ENCODE results near the gene ACAD11. TPM values are rescaled to one million over a fixed set of nuclear protein-coding genes. Genes with fewer than 3 reads are reported as not detected.
A peak's percentile ranks its signal among the peaks of the same experiment; 100 is the strongest.

ACAD11 gene
- total and polyA plus RNA-seq, 9 of the 15 experiments (the other 6 are each of a cell fraction or from before 2014, with no cell fraction given): 1.3 to 8.4 (median 4.0) TPM

DNA sequence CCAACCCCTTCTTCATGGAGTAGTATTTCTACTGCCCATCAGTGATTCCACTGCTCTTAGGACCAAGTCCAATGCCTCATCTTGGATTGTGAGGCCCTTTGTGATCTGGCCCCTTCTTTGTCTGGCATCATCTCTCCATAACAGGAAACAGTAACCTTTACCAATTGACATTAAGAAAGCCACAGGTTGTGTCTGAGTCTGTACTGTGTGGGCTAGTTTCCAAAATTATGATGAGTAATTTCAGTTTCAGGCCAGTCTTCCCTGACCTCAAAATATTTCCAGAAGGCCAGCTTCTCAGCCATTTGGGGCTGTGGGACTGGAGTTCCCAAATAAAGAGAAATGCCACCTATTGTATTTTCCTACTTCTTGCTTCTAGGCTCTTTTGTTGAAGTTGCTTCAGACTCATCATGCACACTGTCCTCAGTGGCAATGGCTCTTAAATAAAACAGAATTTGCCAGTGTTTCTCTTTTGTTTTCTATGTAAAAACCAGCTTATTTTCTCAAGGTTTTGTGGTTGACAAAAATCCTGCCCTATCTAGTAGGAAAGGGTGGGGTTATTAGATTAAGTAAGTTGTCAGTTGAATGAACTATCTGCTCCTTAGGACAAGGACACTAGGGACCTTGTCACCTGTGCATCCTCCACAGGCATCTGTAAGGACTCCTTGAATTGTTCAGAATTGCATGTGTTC is 109.6 kb downstream of the ACAD11 start:
- Histone ChIP-seq H3K79me2 (ENCODE audit: control insufficient read depth, insufficient read depth, low read length) (no peaks in the 10 kb centered on the region), H3K4me2 (ENCODE audit: insufficient read depth, low read length) (no peak overlapping the region), H3K9me1 (ENCODE audit: control insufficient read depth, insufficient read depth, low read length) (no peaks in the 10 kb centered on the region), H3K4me3 (no peak overlapping the region), H2AFZ (ENCODE audit: low read depth, low read length) (peak overlapping the region; percentile 88), H3K9ac (ENCODE audit: insufficient read depth in 1 of 2, low read depth in 2 of 2, low read length in 2 of 2) (no peak overlapping the region), H4K20me1 (replicated peaks; ENCODE audit: control insufficient read depth, insufficient read depth, low read length) (no peaks in the 10 kb centered on the region), H3K36me3 (ENCODE audit: control insufficient read depth, insufficient read depth, low read length) (no peaks in the 10 kb centered on the region), H3K4me1 (replicated peaks in 1 of 2; ENCODE audit: control insufficient read depth in 2 of 2, insufficient read depth in 2 of 2, low read length in 2 of 2) (peaks cover 0 to 19% of the 10 kb centered on the region in 2 experiments; a peak in 4 of 5 replicates), H3K9me3 (replicated peaks; ENCODE audit: control insufficient read depth, insufficient read depth, low read depth, low read length) (no peaks in the 10 kb centered on the region), H3K27me3 (ENCODE audit: control insufficient read depth in 2 of 2, insufficient read depth in 2 of 2, low read length in 2 of 2) (no peaks in the 10 kb centered on the region), H3K27ac (ENCODE audit: extremely low read depth, low read depth, low read length) (peak overlapping the region; percentile 6; the same call in 1 of the 3 replicates)
- TF ChIP-seq EP400 (IDR thresholded peaks at IDR 0.05) (no peak), CGGBP1 (CRISPR knock-in tag; IDR thresholded peaks at IDR 0.05) (no peak), ZNF695 (CRISPR knock-in tag; IDR thresholded peaks at IDR 0.05) (no peak), ELF1 (tag; IDR thresholded peaks at IDR 0.05) (no peak), MCM2 (IDR thresholded peaks at IDR 0.05; ENCODE audit: low read depth) (no peak)
- intact Hi-C loops (cut with micrococcal nuclease) (no loop called here), in situ Hi-C loops (cut with MboI) (no loop called here)
- FAIRE-seq (no peak), ATAC-seq (no peak), DNase-seq (ENCODE audit: extremely low read depth in 1 of 4, low spot score in 3 of 4) (no peak)
- ChIA-PET POLR2A (interaction anchor here (0.6 kb wide), 1 partner anchor 286 kb away, joined by 5 read pairs; no protein-coding TSS in a partner anchor), CTCF (ENCODE audit: low intra/inter-chr PET ratio) (no interaction called here)
- BruUV-seq (replicated peaks): no TSS peak

GRCh38 chr3:132549169-132549568 is 110.4 kb downstream of the ACAD11 start:
- H4K20me1 ChIP-seq (replicated peaks; ENCODE audit: control insufficient read depth, insufficient read depth, low read length): no peaks in the 10 kb centered on the region
- intact Hi-C loops (cut with micrococcal nuclease): no loop called here
- 72% methylated on average over 7 of the region's 8 CpGs for WGBS (ENCODE audit: insufficient coverage, low coverage, missing lambda C conversion rate)
- H3K9me3 ChIP-seq (replicated peaks; ENCODE audit: control insufficient read depth, insufficient read depth, low read depth, low read length): no peaks in the 10 kb centered on the region
- H3K4me2 ChIP-seq (ENCODE audit: insufficient read depth, low read length): no peak overlapping the region
- no TSS peak for BruUV-seq (replicated peaks)
- DNase-seq (ENCODE audit: extremely low read depth in 1 of 4, low spot score in 3 of 4): no peak
- H3K9ac ChIP-seq (ENCODE audit: insufficient read depth in 1 of 2, low read depth in 2 of 2, low read length in 2 of 2): no peak overlapping the region
- H3K79me2 ChIP-seq (ENCODE audit: control insufficient read depth, insufficient read depth, low read length): no peaks in the 10 kb centered on the region
- TF ChIP-seq ZC3H8 (IDR thresholded peaks at IDR 0.05): no peak
- TF ChIP-seq ZNF586 (CRISPR knock-in tag; conservative IDR thresholded peaks at IDR 0.05): no peak
- no peak for TF ChIP-seq MYBL2 (IDR thresholded peaks at IDR 0.05; ENCODE audit: low read depth)
- TF ChIP-seq MYBL2 (CRISPR knock-in tag; IDR thresholded peaks at IDR 0.05; ENCODE audit: borderline replicate concordance): no peak
- no peak for TF ChIP-seq PRMT5 (CRISPR knock-in tag; IDR thresholded peaks at IDR 0.05)
- H3K4me3 ChIP-seq: no peak overlapping the region
- in situ Hi-C loops (cut with MboI): no loop called here
- FAIRE-seq: no peak
- H2AFZ ChIP-seq (ENCODE audit: low read depth, low read length): no peak overlapping the region
- ATAC-seq: no peak
- CTCF ChIA-PET (ENCODE audit: low intra/inter-chr PET ratio): no interaction called here
- H3K4me1 ChIP-seq (replicated peaks in 1 of 2; ENCODE audit: control insufficient read depth in 2 of 2, insufficient read depth in 2 of 2, low read length in 2 of 2): peaks cover 0 to 19% of the 10 kb centered on the region in 2 experiments; a peak in 4 of 5 replicates
- POLR2A ChIA-PET: no interaction called here
- H3K27ac ChIP-seq (ENCODE audit: extremely low read depth, low read depth, low read length): no peak overlapping the region
- no peaks in the 10 kb centered on the region for H3K27me3 ChIP-seq (ENCODE audit: control insufficient read depth in 2 of 2, insufficient read depth in 2 of 2, low read length in 2 of 2)
- no peaks in the 10 kb centered on the region for H3K9me1 ChIP-seq (ENCODE audit: control insufficient read depth, insufficient read depth, low read length)
- H3K36me3 ChIP-seq (ENCODE audit: control insufficient read depth, insufficient read depth, low read length): no peaks in the 10 kb centered on the region
